ENCODE results near the gene SCAMP4.
"Not testable (repeated sequence)": the region's sequence is repeated elsewhere in the genome, so short reads cannot be mapped to it uniquely, and the experiment has no call there.

- TF ChIP-seq POLR2A, POLR2AphosphoS5 (IDR thresholded peaks at IDR 0.05): not testable (repeated sequence)
These were observed 23.7 kb upstream of the SCAMP4 start for GRCh38 chr19:1881393-1882088.
